Chondrocyte (in vitro differentiated cells): ENCODE results near the gene SLC25A41. TPM values are rescaled to one million over a fixed set of nuclear protein-coding genes. Genes with fewer than 3 reads are reported as not detected.

ENCODE experiments used
- DNase-seq: peaks from one replicate; pipeline ENCODE4 v3.0.0; 2021; ENCODE audit warnings: mixed read lengths, low spot score
- H3K27ac Mint-ChIP-seq: one replicate; pipeline ENCODE4 v1.8.0; 2021; ENCODE audit warnings: mild to moderate bottlenecking, moderate library complexity, mixed read lengths; ENCODE audit not compliant: unreplicated experiment
- H3K27me3 Mint-ChIP-seq: 2 replicates; pipeline ENCODE4 v1.8.0; 2021; ENCODE audit warnings: low read depth, mixed read lengths
- H3K36me3 Mint-ChIP-seq: 2 replicates; pipeline ENCODE4 v1.8.0; 2021; ENCODE audit warnings: low read depth, mixed read lengths
- H3K4me1 Mint-ChIP-seq: 2 replicates; pipeline ENCODE4 v1.8.0; 2021; ENCODE audit warnings: low read depth, mild to moderate bottlenecking, mixed read lengths
- H3K4me3 Mint-ChIP-seq: one replicate; pipeline ENCODE4 v1.8.0; 2021; ENCODE audit warnings: mild to moderate bottlenecking, moderate library complexity, mixed read lengths; ENCODE audit not compliant: unreplicated experiment
- H3K9me3 Mint-ChIP-seq: 2 replicates; pipeline ENCODE4 v1.8.0; 2021; ENCODE audit warnings: low read depth, mixed read lengths
- total RNA-seq: library from RNA; stranded (reverse); gene quantifications from 3 replicates; pipeline ENCODE4 v1.2.1, GENCODE V29; 2021
- TF ChIP-seq, protein P1 (sequence below): fragments of 200-600 bp; sonication (generic); IDR thresholded peaks from 2 replicates; pipeline ENCODE4 v1.5.0; 2021; ENCODE audit warnings: antibody characterized with exemption, mild to moderate bottlenecking, moderate library complexity

SLC25A41 gene
- total RNA-seq, 1 donor from 2014 or later: 0.20 TPM

DNA sequence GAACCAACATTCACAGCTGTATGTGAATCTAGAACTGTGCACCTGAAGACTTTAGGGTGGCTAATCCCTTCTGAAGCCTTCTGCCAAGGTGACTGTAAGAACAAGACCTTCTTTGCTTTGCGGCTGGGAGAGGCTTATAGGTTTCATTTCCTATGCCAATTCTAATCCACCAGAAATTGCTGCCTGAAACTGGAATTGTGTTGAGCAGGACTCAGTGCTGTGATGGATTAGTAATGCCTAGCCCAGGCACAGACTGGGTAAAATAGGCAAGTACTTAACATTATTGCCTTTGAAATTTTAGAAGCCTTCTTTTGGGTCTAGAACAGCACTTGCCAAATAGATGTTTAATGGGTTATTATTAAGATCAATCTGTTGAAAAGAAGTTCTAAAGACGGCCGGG lies 14.5 kb upstream of the SLC25A41 start:
- Mint-ChIP-seq H3K36me3 (peaks cover 22% of the 10 kb centered on the region), H3K4me3 (no peak overlapping the region), H3K4me1 (no peaks in the 10 kb centered on the region), H3K9me3 (peaks cover 3% of the 10 kb centered on the region), H3K27me3 (no peaks in the 10 kb centered on the region), H3K27ac (no peak overlapping the region)
- TF ChIP-seq, protein P1, sequence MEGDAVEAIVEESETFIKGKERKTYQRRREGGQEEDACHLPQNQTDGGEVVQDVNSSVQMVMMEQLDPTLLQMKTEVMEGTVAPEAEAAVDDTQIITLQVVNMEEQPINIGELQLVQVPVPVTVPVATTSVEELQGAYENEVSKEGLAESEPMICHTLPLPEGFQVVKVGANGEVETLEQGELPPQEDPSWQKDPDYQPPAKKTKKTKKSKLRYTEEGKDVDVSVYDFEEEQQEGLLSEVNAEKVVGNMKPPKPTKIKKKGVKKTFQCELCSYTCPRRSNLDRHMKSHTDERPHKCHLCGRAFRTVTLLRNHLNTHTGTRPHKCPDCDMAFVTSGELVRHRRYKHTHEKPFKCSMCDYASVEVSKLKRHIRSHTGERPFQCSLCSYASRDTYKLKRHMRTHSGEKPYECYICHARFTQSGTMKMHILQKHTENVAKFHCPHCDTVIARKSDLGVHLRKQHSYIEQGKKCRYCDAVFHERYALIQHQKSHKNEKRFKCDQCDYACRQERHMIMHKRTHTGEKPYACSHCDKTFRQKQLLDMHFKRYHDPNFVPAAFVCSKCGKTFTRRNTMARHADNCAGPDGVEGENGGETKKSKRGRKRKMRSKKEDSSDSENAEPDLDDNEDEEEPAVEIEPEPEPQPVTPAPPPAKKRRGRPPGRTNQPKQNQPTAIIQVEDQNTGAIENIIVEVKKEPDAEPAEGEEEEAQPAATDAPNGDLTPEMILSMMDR: no peak
- no peak for DNase-seq

DNA sequence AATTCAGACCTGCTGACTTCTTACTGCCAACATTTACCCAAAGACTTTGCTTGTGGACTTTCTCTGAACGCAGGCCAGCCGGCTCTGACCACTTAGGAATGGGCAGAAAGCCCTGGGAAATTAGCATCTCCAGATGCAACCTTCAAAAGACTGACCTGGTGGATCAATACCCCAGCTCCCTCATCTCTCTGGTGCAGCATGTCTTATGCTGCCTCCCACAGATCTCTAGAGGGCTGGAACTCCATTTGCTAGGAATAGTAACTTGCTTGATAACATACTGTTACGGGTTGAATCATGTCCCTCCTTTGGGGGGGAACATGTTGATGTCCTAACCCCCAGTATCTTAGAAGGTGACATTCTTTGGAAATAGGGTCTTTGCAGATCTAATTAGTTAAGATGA lies 12.9 kb upstream of the SLC25A41 start:
- Mint-ChIP-seq H3K27me3 (no peaks in the 10 kb centered on the region), H3K4me1 (no peaks in the 10 kb centered on the region), H3K9me3 (peaks cover 3% of the 10 kb centered on the region), H3K27ac (no peak overlapping the region), H3K36me3 (peaks cover 14% of the 10 kb centered on the region), H3K4me3 (no peak overlapping the region)
- TF ChIP-seq, protein P1: no peak
- no peak for DNase-seq

DNA sequence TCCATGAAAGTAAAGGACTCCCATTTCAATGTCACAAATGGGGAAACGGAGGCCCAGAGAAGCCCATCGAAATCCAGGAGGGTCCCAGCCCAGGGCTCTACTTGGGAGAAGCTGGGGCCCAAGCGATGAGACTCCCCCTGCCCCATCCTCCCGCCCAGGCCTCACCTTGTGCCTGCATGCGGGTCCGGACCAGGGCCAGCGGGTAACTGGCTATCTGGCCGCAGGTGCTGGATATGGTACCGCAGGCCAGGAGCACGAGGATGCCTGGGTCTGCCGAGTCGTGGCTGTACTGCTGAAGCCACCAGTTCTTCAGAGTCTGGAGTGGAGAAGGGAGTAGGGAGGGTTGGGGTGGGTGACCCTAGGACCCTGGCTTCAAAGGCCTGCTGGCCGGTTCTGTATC lies 10.4 kb upstream of the SLC25A41 start:
- Mint-ChIP-seq H3K36me3 (peaks cover 11% of the 10 kb centered on the region), H3K4me3 (no peak overlapping the region), H3K27me3 (no peaks in the 10 kb centered on the region), H3K27ac (peak overlapping the region; percentile 13), H3K4me1 (no peaks in the 10 kb centered on the region), H3K9me3 (peaks cover 3% of the 10 kb centered on the region)
- TF ChIP-seq, protein P1: no peak
- peak; percentile 88 for DNase-seq

DNA sequence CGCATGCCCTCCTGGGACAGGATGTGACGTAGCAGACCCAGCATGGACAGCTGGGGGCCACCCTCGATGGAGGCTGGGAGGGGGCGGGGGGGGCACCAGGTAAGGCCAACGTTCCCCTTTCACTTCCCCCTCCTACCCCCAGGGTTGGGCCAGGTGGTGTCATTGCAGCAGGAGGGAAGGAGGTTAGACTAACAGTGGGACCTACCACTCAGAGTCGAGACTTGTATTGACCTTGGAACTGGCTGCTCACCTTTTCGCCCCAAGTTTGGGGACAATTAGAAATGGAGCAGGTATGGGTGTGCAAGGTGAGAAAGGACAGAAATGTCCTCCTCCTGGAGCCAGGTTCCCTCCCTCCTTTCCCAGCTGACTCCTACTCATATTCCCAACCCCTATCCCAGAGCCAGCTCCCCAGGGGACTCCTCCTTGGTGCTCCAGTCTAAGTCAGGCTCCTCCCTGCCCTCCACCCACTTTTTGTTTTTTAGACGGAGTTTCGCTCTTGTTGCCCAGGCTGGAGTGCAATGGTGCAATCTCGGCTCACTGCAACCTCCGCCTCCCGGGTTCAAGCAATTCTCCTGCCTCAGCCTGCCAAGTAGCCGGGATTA lies 8.6 kb upstream of the SLC25A41 start:
- TF ChIP-seq, protein P1: no peak
- Mint-ChIP-seq H3K27ac (no peak overlapping the region), H3K4me3 (no peak overlapping the region), H3K9me3 (peaks cover 3% of the 10 kb centered on the region), H3K36me3 (peaks cover 11% of the 10 kb centered on the region), H3K4me1 (no peaks in the 10 kb centered on the region), H3K27me3 (no peaks in the 10 kb centered on the region)
- no peak for DNase-seq

DNA sequence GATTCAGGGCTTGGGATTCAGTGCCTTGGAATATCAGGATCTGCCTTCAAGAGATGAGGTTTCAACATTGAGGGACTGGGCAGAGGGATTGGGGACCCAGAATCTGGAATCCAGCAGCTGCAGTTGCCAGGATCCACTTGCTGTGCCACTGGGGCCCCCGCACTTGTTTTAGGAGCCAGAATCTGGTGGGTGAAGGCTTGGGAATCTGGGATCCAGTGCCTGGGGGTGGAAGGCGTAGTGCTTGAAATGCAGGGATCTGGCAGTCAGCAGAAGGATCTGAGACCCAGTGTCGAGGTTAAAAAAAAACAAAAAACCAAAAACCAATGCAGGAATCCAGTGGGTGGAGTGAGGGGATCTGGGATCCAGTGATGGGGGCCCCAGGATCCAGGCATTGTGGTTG lies 7.3 kb upstream of the SLC25A41 start:
- Mint-ChIP-seq H3K4me3 (no peak overlapping the region), H3K4me1 (no peaks in the 10 kb centered on the region), H3K27me3 (no peaks in the 10 kb centered on the region), H3K27ac (no peak overlapping the region), H3K36me3 (peaks cover 5% of the 10 kb centered on the region), H3K9me3 (no peaks in the 10 kb centered on the region)
- no peak for DNase-seq
- TF ChIP-seq, protein P1: no peak
